H9 (cell line): ENCODE results near the gene TSEN15. TPM values are rescaled to one million over a fixed set of nuclear protein-coding genes. Genes with fewer than 3 reads are reported as not detected.

ENCODE experiments used
- DNase-seq: peaks from one replicate; pipeline ENCODE4 v3.0.0-alpha.2; 2017
- H2AFZ ChIP-seq: one replicate; pipeline ENCODE4 v1.6.1; 2013; ENCODE audit warnings: mild to moderate bottlenecking, low read length, control low read depth, moderate library complexity
- H2AK5ac ChIP-seq: 2 replicates; pipeline ENCODE4 v1.6.1; 2013; ENCODE audit warnings: low read length, control low read depth, mixed read lengths; ENCODE audit not compliant: insufficient read length
- H2BK120ac ChIP-seq: one replicate; pipeline ENCODE4 v1.6.1; 2013; ENCODE audit warnings: low read depth, mild to moderate bottlenecking, low read length, control low read depth, inconsistent platforms; ENCODE audit not compliant: poor library complexity, severe bottlenecking
- H2BK12ac ChIP-seq: 2 replicates; pipeline ENCODE4 v1.6.1; 2013; ENCODE audit warnings: low read length, control low read depth, mixed read lengths, low read depth; ENCODE audit not compliant: insufficient read length
- H2BK15ac ChIP-seq: 2 replicates; pipeline ENCODE4 v1.6.1; 2013; ENCODE audit warnings: low read depth, low read length, control low read depth
- H2BK20ac ChIP-seq: one replicate; pipeline ENCODE4 v1.6.1; 2013; ENCODE audit warnings: low read depth, mild to moderate bottlenecking, low read length, control low read depth, inconsistent platforms; ENCODE audit not compliant: poor library complexity, severe bottlenecking
- H2BK5ac ChIP-seq: 2 replicates; pipeline ENCODE4 v1.6.1; 2013; ENCODE audit warnings: low read length, control low read depth, mixed read lengths; ENCODE audit not compliant: insufficient read length
- H3K14ac ChIP-seq: 2 replicates; pipeline ENCODE4 v1.6.1; 2013; ENCODE audit warnings: low read length, control low read depth; ENCODE audit not compliant: insufficient read depth
- H3K18ac ChIP-seq: 2 replicates; pipeline ENCODE4 v1.6.1; 2013; ENCODE audit warnings: low read depth, mild to moderate bottlenecking, mixed read lengths, low read length, control low read depth; ENCODE audit not compliant: insufficient read length
- H3K23ac ChIP-seq: 2 replicates; pipeline ENCODE4 v1.6.1; 2013; ENCODE audit warnings: low read length, control low read depth, mixed read lengths, low read depth; ENCODE audit not compliant: insufficient read length
- H3K23me2 ChIP-seq: 2 replicates; pipeline ENCODE4 v1.6.1; 2013; ENCODE audit warnings: low read depth, mild to moderate bottlenecking, mixed read lengths, low read length, control low read depth; ENCODE audit not compliant: insufficient read length, poor library complexity, severe bottlenecking
- H3K27ac ChIP-seq: 2 replicates; pipeline ENCODE4 v1.5.1; 2013; ENCODE audit warnings: low read length, control low read depth, mixed read lengths, low read depth; ENCODE audit not compliant: insufficient read length
- H3K27me3 ChIP-seq: 2 replicates; pipeline ENCODE4 v1.6.1; 2013; ENCODE audit warnings: low read length, control low read depth, inconsistent platforms; ENCODE audit not compliant: insufficient read depth
- H3K4ac ChIP-seq: 2 replicates; pipeline ENCODE4 v1.6.1; 2013; ENCODE audit warnings: low read depth, mild to moderate bottlenecking, control low read depth, inconsistent platforms, low read length, moderate library complexity
- H3K4me1 ChIP-seq: 2 replicates; pipeline ENCODE4 v1.6.1; 2013; ENCODE audit warnings: low read length, control low read depth, inconsistent platforms; ENCODE audit not compliant: insufficient read depth
- H3K4me2 ChIP-seq: 2 replicates; pipeline ENCODE4 v1.6.1; 2013; ENCODE audit warnings: low read length, control low read depth, mixed read lengths; ENCODE audit not compliant: insufficient read length, insufficient read depth
- H3K56ac ChIP-seq: 2 replicates; pipeline ENCODE4 v1.6.1; 2013; ENCODE audit warnings: low read depth, mild to moderate bottlenecking, mixed read lengths, low read length, control low read depth; ENCODE audit not compliant: insufficient read length
- H3K79me1 ChIP-seq: 2 replicates; pipeline ENCODE4 v1.6.1; 2013; ENCODE audit warnings: low read depth, mild to moderate bottlenecking, moderate library complexity, low read length, control low read depth, inconsistent platforms; ENCODE audit not compliant: insufficient read depth, poor library complexity, severe bottlenecking
- H3K79me2 ChIP-seq: 2 replicates; pipeline ENCODE4 v1.6.1; 2013; ENCODE audit warnings: low read length, control low read depth, inconsistent platforms; ENCODE audit not compliant: insufficient read depth
- H3K9ac ChIP-seq: 2 replicates; pipeline ENCODE4 v1.6.1; 2013; ENCODE audit warnings: low read length, control low read depth, mixed read lengths; ENCODE audit not compliant: insufficient read length; ENCODE audit errors: extremely low read depth
- H3K9me3 ChIP-seq: one replicate; pipeline ENCODE4 v1.6.1; 2013; ENCODE audit warnings: low read depth, low read length, inconsistent platforms; ENCODE audit not compliant: control insufficient read depth
- H3T11ph ChIP-seq: one replicate; pipeline ENCODE4 v1.6.1; 2013; ENCODE audit warnings: mild to moderate bottlenecking, low read length, control low read depth, inconsistent platforms
- H4K20me1 ChIP-seq: one replicate; pipeline ENCODE4 v1.6.1; 2013; ENCODE audit not compliant: control insufficient read depth, insufficient read length, insufficient read depth
- H4K5ac ChIP-seq: 2 replicates; pipeline ENCODE4 v1.6.1; 2013; ENCODE audit warnings: low read depth, mild to moderate bottlenecking, mixed read lengths, low read length, control low read depth; ENCODE audit not compliant: insufficient read length
- H4K8ac ChIP-seq: replicated peaks from 2 replicates; pipeline ENCODE4 v1.6.1; 2013; ENCODE audit warnings: low read length, control low read depth, mixed read lengths, low read depth; ENCODE audit not compliant: insufficient read length
- H4K91ac ChIP-seq: 2 replicates; pipeline ENCODE4 v1.6.1; 2013; ENCODE audit warnings: low read depth, mild to moderate bottlenecking, moderate library complexity, mixed read lengths, low read length, control low read depth; ENCODE audit not compliant: insufficient read length
- H3K27ac Mint-ChIP-seq, 3 experiments: 2 replicates in 2 of 3; 3 replicates in 1 of 3; pipeline ENCODE4 v1.8.0; 2020 to 2021; ENCODE audit warnings: mixed read lengths in 3 of 3, mild to moderate bottlenecking in 1 of 3, moderate library complexity in 1 of 3
- H3K27me3 Mint-ChIP-seq: 2 replicates; pipeline ENCODE4 v1.8.0; 2021; ENCODE audit warnings: low read depth, mild to moderate bottlenecking, moderate library complexity, mixed read lengths
- H3K36me3 Mint-ChIP-seq, 3 experiments: 2 replicates in 2 of 3; 3 replicates in 1 of 3; pipeline ENCODE4 v1.8.0; 2020 to 2021; ENCODE audit warnings: low read depth in 3 of 3, mixed read lengths in 3 of 3; ENCODE audit not compliant: insufficient read depth in 1 of 3
- H3K4me1 Mint-ChIP-seq, 2 experiments: 2 replicates each; pipeline ENCODE4 v1.8.0; 2020; ENCODE audit warnings: mixed read lengths in 2 of 2
- H3K4me3 Mint-ChIP-seq, 2 experiments: 2 replicates in 1 of 2; 3 replicates in 1 of 2; pipeline ENCODE4 v1.8.0; 2020 to 2021; ENCODE audit warnings: mild to moderate bottlenecking in 2 of 2, mixed read lengths in 2 of 2, moderate library complexity in 1 of 2
- H3K9me3 Mint-ChIP-seq, 2 experiments: 2 replicates in 1 of 2; 3 replicates in 1 of 2; pipeline ENCODE4 v1.8.0; 2020; ENCODE audit warnings: mild to moderate bottlenecking in 2 of 2, mixed read lengths in 2 of 2, moderate library complexity in 1 of 2
- CTCF ChIP-seq: fragments of 200-600 bp; sonication (generic); conservative IDR thresholded peaks from 3 replicates; pipeline ENCODE4 v1.8.0; 2021; ENCODE audit warnings: antibody characterized with exemption, mild to moderate bottlenecking
- WGBS: extraction: QIAGEN DNeasy Blood & Tissue Kit; methylation state at CpG from one replicate; pipeline ENCODE4 v1.1.7; 2013; ENCODE audit warnings: missing lambda C conversion rate, low lambda C conversion rate, mixed read lengths; ENCODE audit not compliant: insufficient read length; ENCODE audit errors: extremely low coverage; 5-methylcytosine and 5-hydroxymethylcytosine counted together
- total RNA-seq: library from RNA; stranded (reverse); gene quantifications from 2 replicates; pipeline ENCODE4 v1.2.1, GENCODE V29; 2021

The TSEN15 gene
- total RNA-seq, 1 experiment from 2014 or later, result 21.9 TPM

- Histone ChIP-seq H2BK12ac (no peak overlapping the region), H4K91ac (no peak overlapping the region), H3K4me1 (no peaks in the 10 kb centered on the region), H3K27ac (no peak overlapping the region), H3K18ac (no peak overlapping the region), H2BK15ac (no peak overlapping the region), H3K79me1 (no peaks in the 10 kb centered on the region), H3K9ac (no peak overlapping the region), H3K4ac (no peak overlapping the region), H3K9me3 (no peaks in the 10 kb centered on the region), H3K27me3 (no peaks in the 10 kb centered on the region), H3K23me2 (no peaks in the 10 kb centered on the region), H3K79me2 (no peaks in the 10 kb centered on the region), H4K5ac (no peak overlapping the region), H2AFZ (no peak overlapping the region), H3K56ac (no peak overlapping the region), H3K4me2 (no peak overlapping the region), H3K14ac (no peak overlapping the region), H4K20me1 (no peaks in the 10 kb centered on the region), H4K8ac (no peak overlapping the region), H2BK5ac (no peak overlapping the region), H2AK5ac (no peak overlapping the region), H3K23ac (no peak overlapping the region), H2BK20ac (no peak overlapping the region), H3T11ph (no peak overlapping the region), H2BK120ac (no peak overlapping the region)
- Mint-ChIP-seq H3K4me1 (peaks cover 7% of the 10 kb centered on the region in 2 experiments), H3K36me3 (peaks cover 3 to 7% (median 3%) of the 10 kb centered on the region in 3 experiments; a peak in 2 of 7 replicates), H3K27me3 (peaks cover 20% of the 10 kb centered on the region), H3K27ac (no peak overlapping the region), H3K4me3 (no peak overlapping the region), H3K9me3 (peaks cover 0 to 3% of the 10 kb centered on the region in 2 experiments; a peak in 3 of 5 replicates)
- no CpG with 5 or more reads among the region's 2 CpGs for WGBS
- TF ChIP-seq CTCF, result no peak
- DNase-seq, result no peak
Measured at GRCh38 chr1:184016169-184016568, 35.4 kb upstream of the TSEN15 start.
